ENCODE results near the gene C4orf50.
"Not testable (repeated sequence)": the region's sequence is repeated elsewhere in the genome, so short reads cannot be mapped to it uniquely, and the experiment has no call there.

C4orf50 gene

GRCh38 chr4:5856362-5856761 is 161.9 kb downstream of the C4orf50 start:
- not testable (repeated sequence) for H3K36me3 Mint-ChIP-seq, H3K9me3 Mint-ChIP-seq, H3K4me1 Mint-ChIP-seq, H3K4me3 Mint-ChIP-seq, H3K27ac Mint-ChIP-seq, H3K27me3 Mint-ChIP-seq

DNA sequence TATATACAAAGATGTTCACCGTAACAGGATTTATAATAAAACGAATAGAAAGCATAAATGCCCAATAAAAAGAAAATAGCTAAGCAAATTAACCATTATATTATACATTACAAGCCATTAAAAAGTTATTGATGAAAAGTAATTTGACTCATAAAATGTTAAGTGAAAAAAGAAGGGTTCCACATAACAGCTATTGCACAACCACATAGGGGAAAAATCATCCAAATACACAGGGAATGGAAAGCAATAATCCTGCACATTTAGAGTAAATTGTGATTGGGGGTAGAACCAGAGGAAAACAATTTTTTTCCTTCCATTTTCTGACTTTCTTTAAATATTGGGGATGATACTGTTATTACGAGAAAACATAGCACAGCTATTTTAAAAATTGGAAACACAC is 163.3 kb downstream of the C4orf50 start:
- Mint-ChIP-seq H3K9me3 (no peaks in the 10 kb centered on the region), H3K27ac (no peak overlapping the region), H3K36me3 (no peaks in the 10 kb centered on the region), H3K4me3 (no peak overlapping the region), H3K4me1 (no peaks in the 10 kb centered on the region), H3K27me3 (peaks cover 2% of the 10 kb centered on the region)

DNA sequence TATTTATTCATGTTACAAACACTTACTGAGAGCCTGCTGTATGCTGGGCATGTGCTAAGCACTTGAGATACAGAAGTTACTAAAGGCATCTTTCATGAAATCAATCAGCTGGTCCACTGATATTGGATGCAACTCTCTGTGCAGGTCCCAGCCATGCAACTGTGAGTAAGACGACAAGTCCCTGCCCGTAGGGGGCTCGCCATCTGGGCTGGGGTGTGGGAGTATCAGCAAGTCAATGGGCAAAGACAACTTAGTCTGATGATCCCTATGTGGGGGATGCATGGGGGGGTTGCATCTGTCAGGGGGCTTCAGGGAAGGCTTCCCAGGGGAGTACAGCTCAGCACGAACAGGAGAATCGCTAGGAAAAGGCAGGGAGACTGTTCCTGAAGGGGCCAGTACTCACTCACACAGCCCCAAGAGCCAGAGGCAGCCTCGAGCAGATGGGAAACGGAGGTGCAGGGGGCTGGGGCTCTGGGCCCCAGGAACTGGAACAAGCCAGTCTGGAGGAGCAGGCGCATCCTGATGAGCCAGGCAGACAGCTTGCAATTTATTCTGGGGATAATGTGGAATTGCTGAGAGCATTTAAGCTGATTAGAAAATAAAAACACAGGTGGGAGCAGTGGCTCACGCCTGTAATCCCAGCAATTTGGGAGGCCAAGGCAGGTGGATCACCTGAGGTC is 165.6 kb downstream of the C4orf50 start:
- no peak overlapping the region for H3K27ac Mint-ChIP-seq
- no peaks in the 10 kb centered on the region for H3K4me1 Mint-ChIP-seq
- H3K4me3 Mint-ChIP-seq: no peak overlapping the region
- peaks cover 2% of the 10 kb centered on the region for H3K27me3 Mint-ChIP-seq
- H3K36me3 Mint-ChIP-seq: no peaks in the 10 kb centered on the region
- no peaks in the 10 kb centered on the region for H3K9me3 Mint-ChIP-seq

DNA sequence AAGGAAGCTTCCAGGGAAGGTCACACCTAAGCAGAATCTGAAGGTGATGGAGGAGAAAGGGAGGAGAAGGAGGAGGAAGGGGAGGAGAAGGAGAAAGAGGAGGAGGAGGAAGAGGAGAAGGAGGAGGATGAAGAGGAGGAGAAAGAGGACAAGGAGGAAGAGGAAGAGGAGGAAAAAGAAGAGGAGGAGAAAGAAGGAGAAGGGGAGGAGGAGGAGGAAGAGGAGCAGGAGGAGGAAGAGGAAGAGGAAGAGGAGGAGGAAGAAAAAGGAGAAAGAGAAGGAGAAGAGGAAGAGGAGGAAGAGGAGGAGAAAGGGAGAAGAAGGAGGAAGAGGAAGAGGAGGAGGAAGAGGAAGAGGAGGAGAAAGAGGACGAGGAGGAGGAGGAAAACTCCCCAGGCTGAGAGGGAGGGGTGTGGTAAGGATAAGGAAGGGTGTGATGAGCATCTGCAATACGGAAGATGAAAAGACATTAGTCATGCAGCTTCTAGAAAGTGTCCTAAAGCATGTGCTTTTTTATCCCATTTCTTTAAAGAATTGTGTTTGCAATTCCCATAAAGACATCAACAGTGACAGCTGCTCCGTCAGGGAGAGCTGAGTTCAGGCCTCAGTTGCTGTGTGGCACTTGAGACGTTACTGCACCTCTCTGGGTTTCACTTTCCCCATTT is 166.5 kb downstream of the C4orf50 start:
- Mint-ChIP-seq H3K27ac (no peak overlapping the region), H3K36me3 (no peaks in the 10 kb centered on the region), H3K4me1 (no peaks in the 10 kb centered on the region), H3K27me3 (peaks cover 2% of the 10 kb centered on the region), H3K4me3 (no peak overlapping the region), H3K9me3 (no peaks in the 10 kb centered on the region)
